GM19395 (cell line): ENCODE measurements around the gene ARRB2.
"Not testable (repeated sequence)": the region's sequence is repeated elsewhere in the genome, so short reads cannot be mapped to it uniquely, and the experiment has no call there.

Experiments
- ATAC-seq: cut with Tn5 transposase; IDR thresholded peaks from one replicate; pipeline ENCODE4 v1.9.1; 2021; ENCODE audit warnings: mild to moderate bottlenecking, moderate library complexity; ENCODE audit not compliant: unreplicated experiment

Gene ARRB2

GRCh38 chr17:4709794-4710692 is at the start of gene ARRB2:
Gene ARRB2 (plus strand): TSS chr17:4710632. CDS start chr17:4710722, 90 bp downstream.
- ATAC-seq = peak; percentile 67

GRCh38 chr17:4663711-4664110 is 46.7 kb upstream of the ARRB2 start:
- ATAC-seq = no peak

DNA sequence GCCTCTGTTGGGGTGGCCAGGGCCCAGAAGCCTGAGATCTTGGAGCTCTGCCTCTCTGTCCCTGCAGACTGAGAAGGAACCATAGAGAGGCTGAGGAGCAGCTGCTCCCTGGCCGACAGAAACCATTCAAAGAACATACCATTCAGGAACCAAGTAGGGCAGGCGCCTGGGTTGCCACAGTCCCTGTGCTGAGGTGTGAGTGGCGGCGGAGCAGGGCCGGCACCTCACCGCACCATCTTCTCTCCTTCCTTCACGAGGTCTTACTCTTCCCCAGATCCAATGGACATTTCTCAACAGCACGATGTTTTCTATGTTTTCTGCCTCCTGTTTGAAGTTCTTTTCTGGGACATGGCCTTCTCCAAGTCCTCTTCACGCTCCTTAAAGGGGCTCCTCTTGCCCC is 46.2 kb upstream of the ARRB2 start:
- no peak for ATAC-seq

DNA sequence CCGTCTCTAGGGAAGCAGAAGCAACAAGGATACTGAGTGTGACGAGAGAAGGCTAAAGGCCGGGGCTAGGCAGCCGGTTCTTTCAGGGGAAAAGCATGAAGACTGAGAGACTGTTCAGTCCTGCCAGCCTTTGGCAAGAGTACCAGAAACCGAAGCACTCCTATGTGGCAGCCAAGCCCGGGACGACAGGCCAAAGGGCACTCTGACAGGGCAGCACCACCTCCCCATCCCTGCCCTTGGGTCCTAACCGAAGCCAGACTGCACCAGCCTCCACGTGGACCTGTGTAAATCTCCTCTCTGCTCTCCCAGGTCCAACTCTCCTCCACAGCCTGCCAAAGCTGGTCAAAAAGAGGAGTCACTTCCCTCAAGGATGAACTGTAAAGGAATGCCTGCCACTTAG is 45.4 kb upstream of the ARRB2 start:
- no peak for ATAC-seq

- no peak for ATAC-seq
Measured at GRCh38 chr17:4666296-4666695, 44.1 kb upstream of the ARRB2 start.

GRCh38 chr17:4667166-4667565 is 43.3 kb upstream of the ARRB2 start:
- no peak for ATAC-seq

DNA sequence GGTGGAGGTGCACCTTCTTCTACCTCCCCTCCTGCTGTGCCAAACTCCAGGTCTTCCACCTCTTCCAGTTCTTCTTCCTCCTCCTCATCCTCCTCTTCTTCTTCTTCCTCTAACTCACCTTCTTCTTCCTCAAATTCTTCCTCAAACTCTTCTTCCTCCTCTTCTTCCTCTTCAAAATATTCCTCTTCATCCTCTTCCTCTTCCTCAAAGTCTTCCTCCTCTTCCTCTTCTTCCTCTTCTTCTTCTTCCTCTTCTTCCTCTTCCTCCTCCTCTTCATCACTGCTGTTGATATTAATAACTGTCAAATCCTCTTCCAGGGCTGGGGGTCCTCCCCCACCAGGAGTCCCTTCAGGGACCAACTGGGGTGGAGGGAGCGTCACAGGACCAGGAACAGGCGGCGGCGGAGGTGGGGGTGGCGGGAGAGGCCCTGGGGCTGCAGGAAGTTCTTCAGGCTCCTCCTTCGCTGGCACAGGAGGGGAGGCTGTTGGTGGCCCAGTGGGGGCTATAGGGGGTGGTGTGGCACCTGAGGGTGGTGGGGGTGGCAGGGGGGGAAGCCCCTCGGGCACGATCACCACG is 38.3 kb upstream of the ARRB2 start:
- no peak for ATAC-seq

DNA sequence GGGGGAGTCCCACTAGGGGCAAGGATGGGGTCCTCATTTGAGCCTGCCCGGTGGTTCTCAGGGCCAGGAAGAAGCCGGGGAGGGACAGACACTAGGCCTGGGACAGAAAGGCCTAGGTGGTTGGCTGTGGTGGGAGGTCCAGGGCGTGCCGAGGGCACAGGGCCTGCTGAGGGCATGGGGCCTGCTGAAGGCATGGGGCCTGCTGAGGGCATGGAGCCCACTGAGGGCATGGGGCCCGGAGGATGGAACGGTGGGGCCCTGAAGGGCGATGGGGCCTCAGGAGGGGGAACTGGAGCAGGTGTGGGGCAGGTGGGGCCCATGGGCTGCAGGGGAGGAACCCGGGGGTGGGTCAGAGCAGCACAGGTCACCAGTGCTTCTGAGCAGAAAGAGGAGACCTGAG is 37.7 kb upstream of the ARRB2 start:
- ATAC-seq = no peak

DNA sequence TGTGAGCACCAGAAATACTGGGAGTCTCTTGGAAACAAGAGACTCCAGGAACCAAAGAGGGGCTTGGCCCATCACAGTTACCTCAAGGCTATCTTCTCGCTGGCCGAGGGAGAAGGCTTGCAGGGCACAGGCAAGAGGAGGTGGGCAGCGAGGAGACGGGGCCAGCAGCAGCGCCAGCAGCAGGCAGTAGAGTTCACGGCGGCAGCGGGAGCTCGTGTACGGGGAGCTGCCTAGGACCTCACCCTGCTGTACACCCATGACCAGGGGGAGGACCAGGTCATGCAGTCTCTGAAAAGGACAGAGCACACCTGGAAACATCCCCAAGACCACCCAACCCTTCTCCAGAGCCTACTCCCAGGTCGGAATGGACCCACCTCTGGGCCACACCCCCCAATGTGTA is 37.3 kb upstream of the ARRB2 start:
- ATAC-seq = no peak

DNA sequence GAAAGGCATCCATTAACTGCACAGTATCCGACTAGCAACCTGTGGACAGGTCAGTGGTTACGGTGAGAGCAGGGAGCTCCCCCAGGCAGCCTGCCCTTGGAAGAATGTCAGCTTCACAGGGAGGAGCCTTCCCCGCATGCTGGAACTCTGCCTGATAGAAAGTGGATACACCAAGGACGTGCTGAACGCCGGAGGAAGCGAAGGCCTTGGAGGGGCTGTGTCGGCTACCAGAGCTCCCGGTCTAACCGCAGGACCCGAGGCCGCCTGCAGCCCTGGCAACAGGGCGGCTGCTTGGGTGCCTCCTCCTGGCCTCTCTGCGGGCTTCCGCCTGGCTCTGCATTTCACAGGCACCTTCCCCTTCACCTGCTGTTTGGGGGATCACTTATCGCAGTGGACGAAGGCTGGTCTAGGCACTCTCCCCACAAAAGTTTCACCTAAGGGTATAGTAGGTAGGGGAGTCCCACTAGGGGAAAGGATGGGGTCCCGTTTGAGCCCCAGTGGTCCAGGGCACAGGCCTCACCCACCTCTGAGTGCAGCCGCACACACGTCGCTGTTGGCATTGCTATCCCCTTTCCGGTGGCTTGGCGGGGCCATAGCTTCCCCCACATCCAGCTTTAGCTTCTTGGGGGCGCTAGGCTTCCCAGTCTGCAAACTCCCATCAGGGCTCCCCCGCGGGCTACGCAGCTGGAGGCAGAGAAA is 36.3 kb upstream of the ARRB2 start:
- ATAC-seq = no peak

- no peak for ATAC-seq
Measured at GRCh38 chr17:4674685-4674998, 35.8 kb upstream of the ARRB2 start.

DNA sequence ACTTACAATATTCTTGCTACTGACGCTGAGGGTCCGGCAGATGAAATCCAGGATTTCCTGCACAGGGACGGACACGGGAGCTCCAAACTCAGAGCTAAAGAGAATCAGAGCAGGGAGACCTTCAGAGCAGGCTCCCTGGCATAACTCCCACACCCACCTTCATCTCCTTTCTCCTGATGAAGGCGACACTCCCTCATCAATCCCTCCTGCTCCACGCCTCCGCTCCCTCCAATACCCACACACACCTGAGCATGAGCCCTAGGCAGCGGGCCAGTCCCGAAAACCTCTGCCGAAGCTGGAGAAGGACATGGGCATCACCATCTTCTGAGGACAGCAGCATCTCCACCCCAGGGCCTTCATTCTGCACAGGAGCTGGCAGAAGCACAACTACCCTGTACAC is 34.6 kb upstream of the ARRB2 start:
- ATAC-seq = no peak

GRCh38 chr17:4676791-4677190 is 33.6 kb upstream of the ARRB2 start:
- no peak for ATAC-seq

GRCh38 chr17:4678448-4679026 is 31.9 kb upstream of the ARRB2 start:
- ATAC-seq = no peak

- no peak for ATAC-seq
Measured at GRCh38 chr17:4679658-4680057, 30.8 kb upstream of the ARRB2 start.

DNA sequence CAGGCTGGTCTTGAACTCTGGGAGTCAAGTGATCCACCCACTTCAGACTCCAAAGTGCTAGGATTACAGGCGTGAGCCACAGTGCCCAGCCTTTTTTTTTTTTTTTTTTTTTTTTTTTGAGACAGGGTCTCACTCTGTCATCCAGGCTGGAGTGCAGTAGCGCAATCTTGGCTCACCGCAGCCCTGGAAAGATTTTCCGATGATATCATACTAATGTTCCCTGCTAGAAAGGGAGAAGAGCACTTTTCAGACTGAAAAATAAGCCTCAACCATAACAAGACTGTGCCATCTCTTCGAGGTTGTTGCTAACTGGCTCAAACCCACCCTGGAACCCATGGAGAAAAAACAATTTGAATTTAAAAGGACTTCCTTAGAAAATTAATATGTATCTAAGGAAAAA is 26.7 kb upstream of the ARRB2 start:
- ATAC-seq = not testable (repeated sequence)

DNA sequence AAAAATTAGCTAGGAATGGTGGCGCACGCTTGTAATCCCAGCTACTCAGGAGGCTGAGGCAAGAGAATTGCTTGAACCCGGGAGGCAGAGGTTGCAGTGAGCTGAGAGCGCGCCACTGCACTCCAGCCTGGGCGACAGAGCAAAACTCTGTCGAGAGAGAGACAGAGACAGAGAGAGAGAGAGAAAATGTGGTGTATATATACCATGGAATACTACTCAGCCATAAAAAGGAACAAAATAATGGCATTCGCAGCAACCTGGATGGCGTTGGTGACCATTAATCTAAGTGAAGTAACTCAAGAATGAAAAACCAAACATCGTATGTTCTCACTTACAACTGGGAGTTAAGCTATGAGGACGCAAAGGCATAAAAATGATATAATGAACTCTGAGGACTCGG is 20.6 kb upstream of the ARRB2 start:
- not testable (repeated sequence) for ATAC-seq

DNA sequence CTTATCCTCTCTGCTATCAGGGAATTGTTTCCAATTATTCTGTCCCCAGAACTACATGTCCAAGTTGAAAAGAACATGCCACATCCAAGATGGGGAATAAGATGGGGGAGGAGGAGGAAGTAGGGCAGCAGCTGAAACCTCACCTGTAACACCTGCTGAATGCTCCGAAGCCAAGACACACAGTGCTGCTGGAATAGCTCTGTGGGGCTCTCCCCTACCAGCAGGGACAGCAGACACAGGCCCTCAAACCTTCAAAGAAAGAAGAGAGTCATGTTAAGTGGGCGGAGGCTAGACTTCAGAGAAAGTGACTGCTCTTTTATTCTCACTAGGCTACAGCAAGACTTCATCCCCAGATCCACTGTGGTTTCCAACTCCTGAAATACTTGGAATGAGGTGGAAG is 19.7 kb upstream of the ARRB2 start:
- ATAC-seq = no peak

GRCh38 chr17:4691686-4692085 is 18.7 kb upstream of the ARRB2 start:
- ATAC-seq = no peak

GRCh38 chr17:4693416-4693815 is 17.0 kb upstream of the ARRB2 start:
- no peak for ATAC-seq

DNA sequence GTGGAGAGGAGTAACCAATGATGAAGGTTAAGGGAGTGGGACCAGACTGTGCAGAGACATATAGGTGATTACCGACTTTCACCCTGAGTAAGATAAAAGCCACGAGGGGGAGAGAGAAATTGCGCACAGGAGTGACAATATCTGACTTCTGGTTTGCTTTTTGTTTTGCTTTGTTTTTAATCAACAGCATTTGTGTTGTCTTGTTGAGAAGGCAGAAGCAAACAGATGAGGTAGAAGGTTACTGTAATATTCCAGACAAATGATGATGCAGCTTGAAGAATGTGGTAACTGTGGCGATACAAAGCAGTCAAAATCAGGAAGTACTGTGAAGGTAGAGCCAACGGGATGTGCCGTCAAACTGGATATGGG is 14.0 kb upstream of the ARRB2 start:
- no peak for ATAC-seq
